GM18508 (cell line): ENCODE results near the gene BCL6B.
"Not testable (repeated sequence)": the region's sequence is repeated elsewhere in the genome, so short reads cannot be mapped to it uniquely, and the experiment has no call there.

ENCODE experiments used
- ATAC-seq: cut with Tn5 transposase; IDR thresholded peaks from one replicate; pipeline ENCODE4 v1.9.1; 2021; ENCODE audit warnings: moderate number of reproducible peaks; ENCODE audit not compliant: insufficient read depth, unreplicated experiment

BCL6B gene

GRCh38 chr17:7050583-7050982 is 27.7 kb downstream of the BCL6B start:
- ATAC-seq = not testable (repeated sequence)

GRCh38 chr17:7056386-7056785 is 33.5 kb downstream of the BCL6B start:
- ATAC-seq = no peak

GRCh38 chr17:7058831-7059447 is 36.1 kb downstream of the BCL6B start:
- no peak for ATAC-seq

- no peak for ATAC-seq
Measured at GRCh38 chr17:7060165-7060891, 37.5 kb downstream of the BCL6B start.

- ATAC-seq = no peak
Measured at GRCh38 chr17:7063518-7064094, 40.8 kb downstream of the BCL6B start.

- no peak for ATAC-seq
Measured at GRCh38 chr17:7064261-7064660, 41.4 kb downstream of the BCL6B start.

- ATAC-seq = no peak
Measured at GRCh38 chr17:7067198-7067597, 44.3 kb downstream of the BCL6B start.

GRCh38 chr17:7068268-7068667 is 45.4 kb downstream of the BCL6B start:
- no peak for ATAC-seq

- no peak for ATAC-seq
Measured at GRCh38 chr17:7070712-7071111, 47.9 kb downstream of the BCL6B start.

GRCh38 chr17:7072406-7072805 is 49.6 kb downstream of the BCL6B start:
- no peak for ATAC-seq

GRCh38 chr17:7074931-7075330 is 52.1 kb downstream of the BCL6B start:
- no peak for ATAC-seq

GRCh38 chr17:7077911-7078546 is 55.2 kb downstream of the BCL6B start:
- no peak for ATAC-seq

- no peak for ATAC-seq
Measured at GRCh38 chr17:7078711-7079110, 55.9 kb downstream of the BCL6B start.
